Measurements from ENCODE around the gene PGPEP1. TPM values are rescaled to one million over a fixed set of nuclear protein-coding genes. Genes with fewer than 3 reads are reported as not detected.

The PGPEP1 gene
- total and polyA plus RNA-seq, 2 donors (not counting 3 experiments of a cell fraction or from before 2014, with no cell fraction given) = 9.9 to 27.2 TPM

- dilution Hi-C loops (cut with MboI; ENCODE audit: extremely low pct_ligation_motif_present, low sequenced_read_pairs) = no loop called here
- H3K9ac ChIP-seq (replicated peaks; ENCODE audit: extremely low read depth, insufficient read depth, low read length) = peak overlapping the region; percentile 91
- POLR2A ChIA-PET = interaction anchor here (0.9 to 3.6 kb wide), 14 partner anchors 11 to 163 kb away, joined by 3 to 87 read pairs (median 8); partner anchors contain the start of genes JUND and SSBP4
- H3K27me3 ChIP-seq (ENCODE audit: control insufficient read depth in 2 of 2, insufficient read depth in 2 of 2, low read length in 2 of 2) = no peaks in the 10 kb centered on the region
- H2AFZ ChIP-seq (ENCODE audit: low read depth, low read length) = no peak overlapping the region
- H4K20me1 ChIP-seq (replicated peaks; ENCODE audit: control insufficient read depth, extremely low read depth, insufficient read depth, low read length) = no peaks in the 10 kb centered on the region
- H3K9me1 ChIP-seq (replicated peaks; ENCODE audit: control insufficient read depth, extremely low read depth, insufficient read depth, low read length) = no peaks in the 10 kb centered on the region
- FAIRE-seq = peak; percentile 43
- BruUV-seq (replicated peaks) = no TSS peak
- H3K4me1 ChIP-seq (ENCODE audit: control insufficient read depth, extremely low read depth, insufficient read depth, low read length) = peaks cover 15% of the 10 kb centered on the region
- no peaks in the 10 kb centered on the region for H3K9me3 ChIP-seq (replicated peaks; ENCODE audit: control insufficient read depth, insufficient read depth, low read length)
- peak overlapping the region; percentile 92 for H3K4me2 ChIP-seq (ENCODE audit: insufficient read depth, low read length)
- peak overlapping the region; percentile 71 to 97 (median 94) for H3K4me3 ChIP-seq (replicated peaks in 1 of 3; ENCODE audit: insufficient read depth in 1 of 3, low read depth in 1 of 3, low read length in 3 of 3)
- CTCF ChIA-PET = interaction anchor here (1.0 to 9.4 kb wide), 19 partner anchors 14 to 111 kb away, joined by 3 to 115 read pairs (median 11); partner anchors contain the start of genes JUND and SSBP4
- TF ChIP-seq POLR2A (IDR thresholded peaks at IDR 0.05; ENCODE audit: low read depth, low read length) (no peak), POLR2AphosphoS5 (IDR thresholded peaks at IDR 0.05; ENCODE audit: insufficient read depth, low read depth, low read length) (no peak), EZH2 (IDR thresholded peaks at IDR 0.05; ENCODE audit: borderline replicate concordance, low read depth, low read length, severe bottlenecking) (no peak), MYC (IDR thresholded peaks at IDR 0.05; ENCODE audit: low read depth, low read length) (no peak), JUN (IDR thresholded peaks at IDR 0.05; ENCODE audit: borderline replicate concordance, insufficient read depth, insufficient read length, low read depth) (no peak), FOS (IDR thresholded peaks at IDR 0.05; ENCODE audit: borderline replicate concordance, insufficient read depth, low read length) (no peak), GATA2 (IDR thresholded peaks at IDR 0.05; ENCODE audit: insufficient read depth, insufficient read length, low read depth, low read length) (no peak)
- TF ChIP-seq, protein P1, sequence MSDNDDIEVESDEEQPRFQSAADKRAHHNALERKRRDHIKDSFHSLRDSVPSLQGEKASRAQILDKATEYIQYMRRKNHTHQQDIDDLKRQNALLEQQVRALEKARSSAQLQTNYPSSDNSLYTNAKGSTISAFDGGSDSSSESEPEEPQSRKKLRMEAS (IDR thresholded peaks at IDR 0.05; ENCODE audit: insufficient read depth, insufficient read length) = no peak
- TF ChIP-seq, protein P2, sequence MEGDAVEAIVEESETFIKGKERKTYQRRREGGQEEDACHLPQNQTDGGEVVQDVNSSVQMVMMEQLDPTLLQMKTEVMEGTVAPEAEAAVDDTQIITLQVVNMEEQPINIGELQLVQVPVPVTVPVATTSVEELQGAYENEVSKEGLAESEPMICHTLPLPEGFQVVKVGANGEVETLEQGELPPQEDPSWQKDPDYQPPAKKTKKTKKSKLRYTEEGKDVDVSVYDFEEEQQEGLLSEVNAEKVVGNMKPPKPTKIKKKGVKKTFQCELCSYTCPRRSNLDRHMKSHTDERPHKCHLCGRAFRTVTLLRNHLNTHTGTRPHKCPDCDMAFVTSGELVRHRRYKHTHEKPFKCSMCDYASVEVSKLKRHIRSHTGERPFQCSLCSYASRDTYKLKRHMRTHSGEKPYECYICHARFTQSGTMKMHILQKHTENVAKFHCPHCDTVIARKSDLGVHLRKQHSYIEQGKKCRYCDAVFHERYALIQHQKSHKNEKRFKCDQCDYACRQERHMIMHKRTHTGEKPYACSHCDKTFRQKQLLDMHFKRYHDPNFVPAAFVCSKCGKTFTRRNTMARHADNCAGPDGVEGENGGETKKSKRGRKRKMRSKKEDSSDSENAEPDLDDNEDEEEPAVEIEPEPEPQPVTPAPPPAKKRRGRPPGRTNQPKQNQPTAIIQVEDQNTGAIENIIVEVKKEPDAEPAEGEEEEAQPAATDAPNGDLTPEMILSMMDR (IDR thresholded peaks at IDR 0.05; ENCODE audit: extremely low read depth in 1 of 2, insufficient read depth in 1 of 2, low read depth in 1 of 2, low read length in 2 of 2) = no peak
- H3K27ac ChIP-seq (ENCODE audit: insufficient read depth, low read depth, low read length) = peak overlapping the region; percentile 69
- H3K36me3 ChIP-seq (ENCODE audit: control insufficient read depth in 2 of 2, extremely low read depth in 1 of 2, insufficient read depth in 2 of 2, low read length in 2 of 2) = peaks cover 0 to 9% of the 10 kb centered on the region in 2 experiments
- peaks cover 26% of the 10 kb centered on the region for H3K79me2 ChIP-seq (ENCODE audit: control insufficient read depth, insufficient read depth, low read length)
- no peak for DNase-seq (ENCODE audit: low read depth, low spot score)
- intact Hi-C loops (cut with micrococcal nuclease) = loop anchor here (1.0 to 2.0 kb wide), 4 partner anchors 12 to 37 kb away; no protein-coding TSS in a partner anchor
Observed at GRCh38 chr19:18386543-18387271, 46.3 kb downstream of the PGPEP1 start.
